SKM-1 treated with dmso at 0.1 percent for 144 hours (cell line): ENCODE results near the gene PAQR9.

Experiments used
- DNase-seq: peaks from one replicate; lab custom pipeline; 2025; ENCODE audit not compliant: unreplicated experiment; lab: John Stamatoyannopoulos, UW

PAQR9 gene

GRCh38 chr3:142925140-142925539 lies 38.3 kb downstream of the PAQR9 start:
- no peak for DNase-seq

GRCh38 chr3:142923694-142924093 lies 39.8 kb downstream of the PAQR9 start:
- DNase-seq = no peak

GRCh38 chr3:142916605-142917004 lies 46.9 kb downstream of the PAQR9 start:
- no peak for DNase-seq

DNA sequence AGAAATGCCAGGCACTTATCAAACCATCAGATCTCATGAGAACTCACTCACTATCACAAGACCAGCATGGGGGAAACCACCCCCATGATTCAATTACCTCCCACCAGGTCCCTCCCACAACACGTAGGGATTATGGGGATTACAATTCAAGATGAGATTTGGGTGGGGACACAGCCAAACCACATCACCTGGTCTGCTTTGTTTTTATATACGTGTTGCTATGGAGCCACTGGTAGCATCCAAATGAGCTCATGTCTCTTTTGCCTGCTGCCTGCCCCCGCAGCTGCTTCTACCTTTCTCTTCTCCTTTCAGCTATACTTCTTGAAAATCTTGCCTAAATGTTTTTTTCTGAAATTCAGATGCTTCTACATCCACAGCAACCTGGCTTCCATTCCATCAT lies 47.8 kb downstream of the PAQR9 start:
- DNase-seq = no peak

DNA sequence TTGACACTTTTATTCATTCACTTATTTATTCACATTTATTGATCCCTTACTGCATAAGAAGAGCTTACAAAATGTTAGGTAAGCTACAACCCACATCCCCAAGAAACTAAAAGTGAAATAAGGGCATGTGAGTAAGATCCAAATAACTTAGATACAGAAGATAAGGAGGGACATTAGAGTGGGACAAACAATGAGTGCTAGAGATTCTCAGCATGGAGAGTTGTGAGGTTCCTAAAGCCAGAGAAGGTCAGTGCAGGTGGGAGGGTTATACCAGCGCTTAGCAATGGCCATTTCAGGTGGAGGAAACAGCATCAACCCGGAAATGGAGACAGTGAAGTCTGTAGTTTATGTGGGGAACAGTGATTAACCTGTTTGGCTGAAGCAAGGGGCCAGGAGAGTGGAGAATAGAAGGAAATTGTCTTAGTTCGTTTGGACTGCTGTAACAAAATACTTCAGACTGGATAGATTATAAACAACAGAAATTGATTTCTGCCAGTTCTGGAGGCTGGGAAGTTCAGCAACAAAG lies 49.1 kb downstream of the PAQR9 start:
- DNase-seq = no peak

DNA sequence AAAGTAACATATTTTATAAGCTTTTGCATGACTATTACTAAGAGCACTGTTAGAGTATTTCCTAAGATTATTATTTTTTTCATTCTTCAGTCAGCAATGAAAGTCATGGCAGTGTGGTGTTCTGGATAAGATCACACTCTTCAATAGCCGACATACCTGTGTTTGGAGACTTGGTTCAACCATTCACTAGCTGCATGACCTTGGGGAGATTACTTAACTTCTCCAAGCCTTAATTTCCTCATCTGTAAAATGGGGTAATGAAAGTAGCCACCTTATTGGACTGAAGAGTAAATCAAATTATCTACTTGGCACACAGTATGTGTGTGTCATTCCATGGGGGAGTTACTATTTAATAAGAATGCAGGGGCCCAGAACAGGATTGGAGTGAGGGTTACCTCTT lies 50.0 kb downstream of the PAQR9 start:
- no peak for DNase-seq

- DNase-seq = no peak
Observed at GRCh38 chr3:142912402-142913172, 50.9 kb downstream of the PAQR9 start.
